DMS53 treated with DMSO at 0.1 percent for 48 hours (cell line): ENCODE measurements around the gene DIPK1B.
A peak's percentile ranks its signal among the peaks of the same experiment; 100 is the strongest.

Experiments used
- DNase-seq: peaks from one replicate; lab custom pipeline; 2025; ENCODE audit not compliant: unreplicated experiment; lab: John Stamatoyannopoulos, UW

DIPK1B gene

DNA sequence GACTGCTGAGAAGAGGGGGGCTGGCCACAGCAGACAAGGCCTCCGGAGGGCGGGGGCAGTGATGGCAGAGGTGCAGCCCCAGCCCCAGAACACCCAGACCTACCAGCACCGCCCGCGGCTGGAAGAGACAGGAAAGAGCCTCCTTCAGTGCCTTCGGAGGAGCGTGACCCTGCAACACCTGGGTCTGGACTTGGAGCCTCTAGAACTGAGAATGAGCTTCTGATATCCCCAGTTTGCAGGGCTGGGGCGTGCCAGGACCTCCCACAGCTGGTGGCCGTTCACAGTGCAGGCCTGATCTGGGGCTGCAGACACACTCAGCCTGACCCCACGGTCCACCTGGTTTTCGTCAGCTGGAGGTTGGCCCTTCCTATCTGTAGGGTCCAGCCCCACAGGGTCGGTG lies 21.2 kb downstream of the DIPK1B start:
- no peak for DNase-seq

GRCh38 chr9:136734837-136735496 lies 22.6 kb downstream of the DIPK1B start:
- DNase-seq = no peak

- no peak for DNase-seq
These were observed 23.6 kb downstream of the DIPK1B start for GRCh38 chr9:136735812-136736480.

DNA sequence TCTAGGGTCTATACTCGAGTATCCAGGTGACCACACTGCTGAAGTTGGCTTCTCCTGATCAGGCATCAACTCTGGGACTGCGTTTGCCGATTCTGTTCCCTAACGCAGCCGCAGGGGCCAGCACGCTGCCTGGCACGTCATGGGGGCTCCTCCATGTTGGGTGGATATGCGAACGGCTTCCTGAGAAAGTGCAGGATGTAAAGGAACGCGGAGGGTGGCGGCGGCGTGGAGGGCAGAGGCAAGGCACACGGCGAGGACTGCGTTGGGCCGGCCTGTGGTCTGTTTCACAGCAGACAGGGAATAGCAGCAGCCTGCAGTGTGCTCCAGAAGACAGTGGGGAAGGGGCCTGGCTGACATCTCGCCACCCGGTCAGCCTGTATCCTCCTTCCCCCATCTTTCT lies 26.6 kb downstream of the DIPK1B start:
- DNase-seq = no peak

GRCh38 chr9:136739509-136739908 lies 27.1 kb downstream of the DIPK1B start:
- no peak for DNase-seq

GRCh38 chr9:136740069-136740468 lies 27.7 kb downstream of the DIPK1B start:
- no peak for DNase-seq

DNA sequence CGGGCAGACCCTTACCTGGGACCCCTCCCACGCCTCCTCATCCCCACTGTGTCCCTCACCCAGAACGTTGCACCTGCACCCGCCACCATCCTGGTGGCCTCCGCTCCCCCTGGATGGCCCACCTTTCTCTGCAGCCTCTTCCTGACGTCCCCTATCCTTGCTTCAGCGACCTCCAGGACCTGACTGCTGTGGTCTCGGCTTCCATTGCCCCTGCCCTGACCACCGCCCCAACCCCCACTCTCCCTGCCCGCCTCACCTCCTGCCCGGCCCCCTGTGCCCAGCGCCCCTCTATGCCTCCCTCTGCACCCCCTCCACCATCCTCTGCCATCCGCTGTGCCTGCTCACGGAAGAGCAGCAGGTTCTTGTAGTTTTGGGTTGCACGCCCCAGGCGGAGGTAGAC lies 28.1 kb downstream of the DIPK1B start:
- DNase-seq = no peak

DNA sequence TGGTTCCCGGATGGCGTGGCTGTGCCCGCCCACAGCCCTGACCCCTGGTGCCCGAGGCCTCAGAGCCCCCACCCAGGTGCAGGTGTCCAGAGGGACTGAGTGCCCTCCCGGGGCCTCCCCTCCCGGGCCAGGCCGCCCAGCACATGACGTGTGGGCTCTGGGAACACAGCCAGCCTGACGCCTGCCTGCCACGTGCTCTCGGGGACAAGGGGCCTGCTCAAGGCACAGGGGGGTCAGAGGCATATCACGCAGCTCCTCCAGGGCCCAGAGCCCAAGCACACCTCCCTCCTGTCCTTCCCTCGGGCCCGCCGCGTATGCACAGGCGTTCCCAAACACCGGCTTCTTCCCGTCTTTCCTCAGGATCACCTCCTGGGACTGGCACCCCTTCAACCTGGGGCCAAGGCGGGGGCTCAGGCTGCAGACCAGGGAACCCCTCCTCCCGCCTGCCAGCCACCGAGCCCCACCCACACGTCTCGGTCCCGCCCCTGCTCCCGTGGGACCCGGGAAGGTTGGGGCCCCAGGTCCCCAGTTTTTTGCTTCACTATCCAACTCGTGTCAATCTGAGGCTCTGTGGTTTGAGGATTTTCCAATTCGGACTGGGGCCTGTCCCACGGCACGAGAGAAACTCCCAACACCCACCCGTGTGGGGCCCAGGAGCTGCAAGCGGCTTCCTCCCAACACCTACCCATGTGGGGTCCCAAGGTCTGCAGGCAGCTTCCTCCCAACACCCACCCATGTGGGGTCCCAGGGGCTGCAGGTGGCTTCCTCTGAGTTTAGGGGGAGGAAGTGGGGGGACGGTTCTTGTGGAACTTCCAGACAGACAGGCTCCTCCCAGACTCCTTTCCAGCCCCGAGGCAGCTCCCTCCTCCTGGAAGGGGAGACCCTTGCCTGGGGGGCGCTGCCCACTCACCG lies 28.9 kb downstream of the DIPK1B start:
- DNase-seq = no peak

DNA sequence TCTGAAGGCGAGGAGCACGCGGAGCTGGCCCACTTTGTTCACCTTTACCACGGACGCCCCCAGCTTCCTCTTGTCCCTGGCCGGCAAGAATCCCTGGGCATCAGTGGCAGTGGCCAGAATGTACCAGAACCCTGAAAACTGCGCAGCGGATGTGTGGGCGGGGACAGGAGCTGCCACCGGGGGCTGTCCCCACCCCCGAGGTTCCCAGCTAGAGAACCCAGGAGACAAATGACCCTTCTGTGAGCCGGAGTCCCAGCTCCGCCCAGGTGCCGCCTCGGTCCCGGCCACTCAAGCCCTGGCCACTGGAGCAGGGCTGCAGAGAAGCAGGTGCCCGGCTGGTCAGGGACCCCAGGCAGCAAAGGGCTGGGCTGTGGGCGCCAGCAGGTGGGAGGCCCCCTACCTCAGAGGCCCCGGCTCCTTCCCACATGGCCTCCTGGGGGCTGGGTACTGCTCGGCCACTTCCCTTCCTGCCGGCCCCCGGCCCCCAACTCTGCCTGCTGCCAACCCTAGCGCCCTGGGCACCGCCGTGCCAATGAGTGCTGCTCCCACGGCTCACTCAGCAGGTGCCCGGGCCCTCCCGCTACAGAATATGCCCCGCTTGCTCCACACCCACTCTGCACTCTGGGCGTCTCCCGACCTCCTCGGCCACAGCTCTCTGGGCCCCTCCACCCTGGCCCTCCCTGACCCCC lies 29.7 kb downstream of the DIPK1B start:
- DNase-seq = peak; percentile 56

DNA sequence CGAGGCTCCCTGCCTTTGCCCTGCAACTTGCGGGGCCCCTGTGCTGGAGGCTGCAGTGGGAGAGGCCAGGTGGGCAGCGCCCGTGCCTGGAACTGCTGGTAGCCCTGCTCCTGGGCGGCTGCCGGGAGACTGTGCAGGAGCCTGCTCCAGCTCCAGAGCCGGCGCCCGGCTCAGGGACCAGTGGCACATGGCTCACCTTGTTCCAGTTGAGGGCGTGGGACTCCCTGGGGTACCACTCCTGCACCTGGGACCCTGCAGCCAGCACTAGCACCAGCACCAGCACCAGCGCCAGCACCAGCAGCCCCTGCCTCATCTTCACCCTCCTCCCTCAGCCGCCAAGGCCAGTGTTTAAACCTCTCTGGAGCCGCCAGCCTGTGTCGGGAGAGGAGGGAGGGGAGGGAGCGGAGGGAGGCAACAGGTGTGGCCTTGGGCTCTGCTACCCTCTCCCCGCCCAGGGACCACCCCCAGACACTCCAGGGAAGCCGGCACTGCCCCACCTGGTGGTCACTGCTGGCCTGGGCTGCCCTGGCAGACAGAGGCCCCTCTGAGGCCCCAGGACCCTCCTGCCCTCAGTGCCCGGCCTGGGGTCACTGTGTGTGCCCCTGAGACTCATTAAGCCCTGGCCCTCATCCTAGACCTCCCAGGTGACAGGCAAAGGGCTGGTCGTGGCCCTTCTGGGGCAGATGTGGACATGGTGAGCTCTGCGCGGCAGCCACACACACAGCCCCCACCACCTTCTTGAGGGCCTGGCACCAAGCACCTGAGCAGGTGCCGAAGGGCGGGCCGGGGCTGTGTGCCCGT lies 30.4 kb downstream of the DIPK1B start, which contains the start of gene LCN10:
Gene LCN10, minus strand, starts transcription at position 350 of the 801 bp plus-strand sequence. Its CDS starts 37 bp downstream, at position 313.
- DNase-seq = peak; percentile 59

DNA sequence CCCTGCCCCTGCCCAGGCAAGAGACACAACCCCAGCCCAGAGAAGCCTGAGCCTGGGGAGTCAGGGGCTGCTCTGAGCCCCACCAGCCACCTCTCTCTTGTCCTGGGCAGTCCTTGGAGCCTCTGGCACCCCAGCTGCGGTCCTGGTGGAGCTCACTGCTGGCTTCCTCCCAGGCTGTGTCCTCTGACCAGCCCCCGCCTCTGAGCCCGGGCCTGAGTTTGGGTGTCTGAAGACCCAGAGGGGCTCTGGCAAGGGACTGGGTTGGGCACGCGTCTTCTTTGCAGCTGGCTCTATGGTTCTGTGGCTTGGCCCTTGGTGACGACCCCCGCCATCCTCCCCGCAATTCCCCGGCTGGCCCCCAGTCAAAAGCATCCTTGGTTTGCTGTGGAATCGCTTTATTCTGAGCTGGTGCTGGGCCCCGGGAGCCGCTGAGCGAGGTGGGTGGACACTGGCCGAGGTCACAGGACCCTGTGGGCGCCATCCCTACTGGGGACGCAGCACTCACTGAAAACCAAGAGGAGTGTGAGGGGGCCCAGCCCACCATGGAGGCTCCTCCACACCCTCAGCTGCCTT lies 31.4 kb downstream of the DIPK1B start:
- no peak for DNase-seq

DNA sequence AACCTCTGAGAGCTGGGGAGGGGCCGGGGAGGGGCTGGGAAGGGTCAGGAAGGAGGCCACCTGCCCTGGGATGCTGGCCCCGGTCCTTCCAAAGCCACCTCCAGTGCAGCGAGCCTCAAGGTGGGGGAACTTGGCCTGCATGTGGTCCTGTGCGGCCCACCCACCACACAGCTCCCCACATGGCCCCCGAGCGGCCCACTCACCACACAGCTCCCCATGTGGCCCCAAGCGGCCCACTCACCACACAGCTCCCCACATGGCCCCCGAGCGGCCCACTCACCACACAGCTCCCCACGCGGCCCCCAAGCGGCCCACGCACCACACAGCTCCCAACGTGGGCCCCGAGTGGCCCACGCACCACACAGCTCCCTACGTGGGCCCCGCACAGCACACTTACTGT lies 32.4 kb downstream of the DIPK1B start:
- no peak for DNase-seq

- no peak for DNase-seq
These were observed 33.2 kb downstream of the DIPK1B start for GRCh38 chr9:136745389-136746154.

DNA sequence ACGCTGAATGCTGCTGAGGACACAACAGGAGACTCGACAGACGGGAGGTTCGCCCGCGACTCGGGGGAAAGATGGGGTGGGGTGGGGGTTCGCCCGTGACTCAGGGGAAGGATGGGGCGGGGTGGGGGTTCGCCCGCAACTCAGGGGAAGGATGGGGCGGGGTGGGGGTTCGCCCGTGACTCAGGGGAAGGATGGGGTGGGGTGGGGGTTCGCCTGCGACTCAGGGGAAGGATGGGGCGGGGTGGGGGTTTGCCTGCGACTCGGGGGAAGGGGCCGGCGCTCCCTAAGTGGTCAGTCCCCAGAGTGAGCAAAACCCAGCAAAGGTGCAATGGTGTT lies 33.8 kb downstream of the DIPK1B start:
- DNase-seq = no peak

GRCh38 chr9:136746621-136747020 lies 34.2 kb downstream of the DIPK1B start:
- no peak for DNase-seq

DNA sequence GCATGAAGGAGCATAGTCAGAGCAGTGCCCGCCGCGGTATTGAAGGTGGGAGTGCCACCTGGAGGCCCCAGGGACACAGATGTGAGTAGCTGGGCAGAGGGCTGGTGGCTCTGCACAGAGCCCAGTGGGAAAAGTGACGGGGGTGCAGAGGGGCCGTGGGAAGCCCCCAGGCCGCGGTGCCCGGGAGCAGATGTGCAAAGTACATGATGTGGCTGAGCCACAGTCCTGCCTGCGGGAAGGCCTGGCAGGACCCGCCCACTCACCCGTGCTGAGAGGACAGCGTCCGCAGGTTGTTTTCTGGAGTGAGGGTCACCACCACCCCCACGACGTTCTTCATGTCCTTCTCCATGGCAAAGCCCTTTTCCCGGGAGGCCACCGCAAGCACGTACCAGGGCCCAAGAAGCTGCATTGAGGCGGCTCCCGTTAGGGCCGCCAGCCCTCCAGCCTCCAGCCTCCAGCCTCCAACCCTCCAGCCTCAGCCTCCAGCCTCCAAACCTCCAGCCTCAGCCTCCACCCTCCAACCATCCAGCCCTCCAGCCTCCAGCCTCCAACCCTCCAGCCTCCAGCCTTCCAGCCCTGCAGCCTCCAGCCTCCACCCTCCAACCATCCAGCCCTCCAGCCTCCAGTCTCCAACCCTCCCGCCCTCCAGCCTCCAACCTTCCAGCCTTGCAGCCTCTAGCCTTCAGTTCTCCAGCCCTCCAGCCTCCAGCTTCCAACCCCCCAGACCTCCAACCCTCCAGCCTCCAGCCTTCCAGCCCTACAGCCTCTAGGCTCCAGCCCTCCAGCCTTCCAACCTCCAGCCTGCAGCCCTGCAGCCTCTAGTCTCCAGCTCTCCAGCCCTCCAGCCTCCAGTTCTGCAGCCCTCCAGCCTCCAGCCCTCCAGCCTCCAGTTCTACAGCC lies 35.0 kb downstream of the DIPK1B start:
- DNase-seq = no peak

- DNase-seq = no peak
These were observed 35.8 kb downstream of the DIPK1B start, which contains the start of gene LCN6 for GRCh38 chr9:136748201-136748600. TSS of gene LCN6 (minus strand) at chr9:136748525. CDS start at chr9:136748483, 42 bp downstream.
